ENCODE data around the gene CMSS1. TPM values are rescaled to one million over a fixed set of nuclear protein-coding genes. Genes with fewer than 3 reads are reported as not detected.

CMSS1 gene
- total RNA-seq, 1 experiment from 2014 or later = 63.7 TPM

- DNase-seq (ENCODE audit: low read depth) = no peak
Measured at GRCh38 chr3:100173961-100174360, 356.3 kb downstream of the CMSS1 start.

- DNase-seq (ENCODE audit: low read depth) = peak; percentile 17
Measured at GRCh38 chr3:100175637-100176280, 358.1 kb downstream of the CMSS1 start.

GRCh38 chr3:100179692-100180349, 362.2 kb downstream of the CMSS1 start:
- DNase-seq (ENCODE audit: low read depth) = no peak

- no peak for DNase-seq (ENCODE audit: low read depth)
Measured at GRCh38 chr3:100183608-100184125, 366.0 kb downstream of the CMSS1 start.

- DNase-seq (ENCODE audit: low read depth) = peak; percentile 32
Measured at GRCh38 chr3:100184948-100185570, 367.4 kb downstream of the CMSS1 start.

GRCh38 chr3:100185847-100186246, 368.2 kb downstream of the CMSS1 start:
- peak; percentile 9 for DNase-seq (ENCODE audit: low read depth)

GRCh38 chr3:100189444-100189964, 371.8 kb downstream of the CMSS1 start:
- no peak for DNase-seq (ENCODE audit: low read depth)

- no peak for DNase-seq (ENCODE audit: low read depth)
Measured at GRCh38 chr3:100195375-100195774, 377.7 kb downstream of the CMSS1 start.

GRCh38 chr3:100197876-100198275, 380.2 kb downstream of the CMSS1 start:
- DNase-seq (ENCODE audit: low read depth) = no peak

GRCh38 chr3:100198579-100199269, 381.1 kb downstream of the CMSS1 start:
- DNase-seq (ENCODE audit: low read depth) = no peak

- no peak for DNase-seq (ENCODE audit: low read depth)
Measured at GRCh38 chr3:100205171-100205570, 387.5 kb downstream of the CMSS1 start.

- no peak for DNase-seq (ENCODE audit: low read depth)
Measured at GRCh38 chr3:100206687-100207086, 389.0 kb downstream of the CMSS1 start.

- DNase-seq (ENCODE audit: low read depth) = no peak
Measured at GRCh38 chr3:100207886-100208285, 390.2 kb downstream of the CMSS1 start.

GRCh38 chr3:100209169-100209568, 391.5 kb downstream of the CMSS1 start:
- no peak for DNase-seq (ENCODE audit: low read depth)

GRCh38 chr3:100209948-100210771, 392.5 kb downstream of the CMSS1 start:
- DNase-seq (ENCODE audit: low read depth) = peak; percentile 40

GRCh38 chr3:100210772-100211135, 393.1 kb downstream of the CMSS1 start:
- DNase-seq (ENCODE audit: low read depth) = peak; percentile 93

- DNase-seq (ENCODE audit: low read depth) = no peak
Measured at GRCh38 chr3:100213891-100214573, 396.4 kb downstream of the CMSS1 start.

GRCh38 chr3:100214574-100214964, 396.9 kb downstream of the CMSS1 start:
- DNase-seq (ENCODE audit: low read depth) = no peak

- peak; percentile 68 for DNase-seq (ENCODE audit: low read depth)
Measured at GRCh38 chr3:100216713-100217112, 399.1 kb downstream of the CMSS1 start.

GRCh38 chr3:100221159-100221558, 403.5 kb downstream of the CMSS1 start:
- DNase-seq (ENCODE audit: low read depth) = no peak

- DNase-seq (ENCODE audit: low read depth) = no peak
Measured at GRCh38 chr3:100225193-100225592, 407.5 kb downstream of the CMSS1 start.
